ENCODE results near the gene PRADC1. TPM values are rescaled to one million over a fixed set of nuclear protein-coding genes. Genes with fewer than 3 reads are reported as not detected.

The PRADC1 gene
- polyA plus RNA-seq, 3 donors: 9.0 to 49.2 (median 33.3) TPM

GRCh38 chr2:73210696-73211095 is 22.3 kb downstream of the PRADC1 start:
- Histone ChIP-seq H3K4me3 (replicated peaks in 1 of 3; ENCODE audit: low read depth in 2 of 3, low read length in 3 of 3) (no peak overlapping the region), H3K4me2 (replicated peaks; ENCODE audit: extremely low read depth, low read length, poor library complexity, severe bottlenecking) (no peak overlapping the region), H3K79me2 (ENCODE audit: insufficient read depth, low read length) (peaks cover 8% of the 10 kb centered on the region), H3K36me3 (replicated peaks in 1 of 2; ENCODE audit: control insufficient read depth in 1 of 2, insufficient read depth in 2 of 2, low read length in 2 of 2) (no peaks in the 10 kb centered on the region), H3K27me3 (ENCODE audit: control insufficient read depth in 2 of 2, insufficient read depth in 2 of 2, low read length in 2 of 2) (no peaks in the 10 kb centered on the region), H3K9ac (ENCODE audit: insufficient read depth, low read length, poor library complexity, severe bottlenecking) (no peak overlapping the region), H2AFZ (ENCODE audit: insufficient read depth, low read depth, low read length, poor library complexity, severe bottlenecking) (no peak overlapping the region), H3K9me3 (replicated peaks in 1 of 2; ENCODE audit: control insufficient read depth in 1 of 2, insufficient read depth in 1 of 2, low read length in 2 of 2) (no peaks in the 10 kb centered on the region), H4K20me1 (ENCODE audit: insufficient read depth, low read length) (no peaks in the 10 kb centered on the region), H3K27ac (ENCODE audit: low read depth in 1 of 2, low read length in 2 of 2) (no peak overlapping the region), H3K4me1 (ENCODE audit: control insufficient read depth in 1 of 2, insufficient read depth in 2 of 2, low read length in 2 of 2) (peaks cover 12 to 24% of the 10 kb centered on the region in 2 donors)
- 91% methylated on average over 5 of the region's 6 CpGs for WGBS (ENCODE audit: insufficient coverage)
- Mint-ChIP-seq H3K4me3 (no peak overlapping the region), H3K9me3 (no peaks in the 10 kb centered on the region), H3K27me3 (ENCODE audit: low read depth in 3 of 3) (peaks cover 6 to 19% (median 6%) of the 10 kb centered on the region in 3 donors), H3K36me3 (no peaks in the 10 kb centered on the region), H3K27ac (no peak overlapping the region), H3K4me1 (peaks cover 22% of the 10 kb centered on the region)
- no peak for DNase-seq
- TF ChIP-seq, protein P1, sequence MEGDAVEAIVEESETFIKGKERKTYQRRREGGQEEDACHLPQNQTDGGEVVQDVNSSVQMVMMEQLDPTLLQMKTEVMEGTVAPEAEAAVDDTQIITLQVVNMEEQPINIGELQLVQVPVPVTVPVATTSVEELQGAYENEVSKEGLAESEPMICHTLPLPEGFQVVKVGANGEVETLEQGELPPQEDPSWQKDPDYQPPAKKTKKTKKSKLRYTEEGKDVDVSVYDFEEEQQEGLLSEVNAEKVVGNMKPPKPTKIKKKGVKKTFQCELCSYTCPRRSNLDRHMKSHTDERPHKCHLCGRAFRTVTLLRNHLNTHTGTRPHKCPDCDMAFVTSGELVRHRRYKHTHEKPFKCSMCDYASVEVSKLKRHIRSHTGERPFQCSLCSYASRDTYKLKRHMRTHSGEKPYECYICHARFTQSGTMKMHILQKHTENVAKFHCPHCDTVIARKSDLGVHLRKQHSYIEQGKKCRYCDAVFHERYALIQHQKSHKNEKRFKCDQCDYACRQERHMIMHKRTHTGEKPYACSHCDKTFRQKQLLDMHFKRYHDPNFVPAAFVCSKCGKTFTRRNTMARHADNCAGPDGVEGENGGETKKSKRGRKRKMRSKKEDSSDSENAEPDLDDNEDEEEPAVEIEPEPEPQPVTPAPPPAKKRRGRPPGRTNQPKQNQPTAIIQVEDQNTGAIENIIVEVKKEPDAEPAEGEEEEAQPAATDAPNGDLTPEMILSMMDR (IDR thresholded peaks at IDR 0.05): no peak
- intact Hi-C loops (cut with micrococcal nuclease): no loop called here

DNA sequence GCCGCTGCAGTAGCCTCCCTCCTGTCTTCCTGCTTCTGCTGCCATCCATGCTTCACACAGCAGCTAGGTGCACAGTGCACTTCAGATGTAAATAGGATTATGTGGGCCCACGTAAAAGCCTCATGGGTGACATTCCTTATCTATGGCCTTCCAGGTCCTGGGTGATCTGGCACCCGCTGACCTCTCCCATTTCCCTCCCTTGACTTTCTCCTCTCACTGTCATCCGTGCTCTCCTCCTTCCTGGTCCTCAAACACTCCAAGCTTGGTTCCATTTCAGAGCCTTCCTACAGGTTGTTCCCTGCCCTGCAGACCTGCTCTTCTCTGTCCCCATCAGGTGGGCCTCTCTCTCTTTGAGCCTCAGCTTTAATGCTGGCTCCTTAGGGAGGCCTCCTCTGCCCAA is 23.0 kb downstream of the PRADC1 start:
- H4K20me1 ChIP-seq (ENCODE audit: insufficient read depth, low read length): no peaks in the 10 kb centered on the region
- H2AFZ ChIP-seq (ENCODE audit: insufficient read depth, low read depth, low read length, poor library complexity, severe bottlenecking): no peak overlapping the region
- Mint-ChIP-seq H3K27me3 (ENCODE audit: low read depth in 3 of 3) (peaks cover 12 to 21% (median 13%) of the 10 kb centered on the region in 3 donors), H3K4me3 (no peak overlapping the region), H3K4me1 (peaks cover 17% of the 10 kb centered on the region), H3K36me3 (no peaks in the 10 kb centered on the region), H3K27ac (no peak overlapping the region), H3K9me3 (peaks cover 0 to 3% (median 0%) of the 10 kb centered on the region in 7 donors)
- TF ChIP-seq, protein P1 (IDR thresholded peaks at IDR 0.05): no peak
- DNase-seq: no peak
- H3K79me2 ChIP-seq (ENCODE audit: insufficient read depth, low read length): peaks cover 4% of the 10 kb centered on the region
- no peak overlapping the region for H3K4me2 ChIP-seq (replicated peaks; ENCODE audit: extremely low read depth, low read length, poor library complexity, severe bottlenecking)
- peaks cover 12 to 24% of the 10 kb centered on the region in 2 donors for H3K4me1 ChIP-seq (ENCODE audit: control insufficient read depth in 1 of 2, insufficient read depth in 2 of 2, low read length in 2 of 2)
- WGBS (ENCODE audit: insufficient coverage): 96% methylated on average over 3 of the region's 4 CpGs
- intact Hi-C loops (cut with micrococcal nuclease): no loop called here
- no peaks in the 10 kb centered on the region for H3K36me3 ChIP-seq (replicated peaks in 1 of 2; ENCODE audit: control insufficient read depth in 1 of 2, insufficient read depth in 2 of 2, low read length in 2 of 2)
- H3K9me3 ChIP-seq (replicated peaks in 1 of 2; ENCODE audit: control insufficient read depth in 1 of 2, insufficient read depth in 1 of 2, low read length in 2 of 2): no peaks in the 10 kb centered on the region
- H3K27me3 ChIP-seq (ENCODE audit: control insufficient read depth in 2 of 2, insufficient read depth in 2 of 2, low read length in 2 of 2): peaks cover under 1 to 6% of the 10 kb centered on the region in 2 donors
- H3K27ac ChIP-seq (ENCODE audit: low read depth in 1 of 2, low read length in 2 of 2): no peak overlapping the region
- H3K9ac ChIP-seq (ENCODE audit: insufficient read depth, low read length, poor library complexity, severe bottlenecking): no peak overlapping the region
- no peak overlapping the region for H3K4me3 ChIP-seq (replicated peaks in 1 of 3; ENCODE audit: low read depth in 2 of 3, low read length in 3 of 3)

All from CD14-positive monocyte (primary cell).